ENCODE results near the gene RHO.
A peak's percentile ranks its signal among the peaks of the same experiment; 100 is the strongest.

The RHO gene

DNA sequence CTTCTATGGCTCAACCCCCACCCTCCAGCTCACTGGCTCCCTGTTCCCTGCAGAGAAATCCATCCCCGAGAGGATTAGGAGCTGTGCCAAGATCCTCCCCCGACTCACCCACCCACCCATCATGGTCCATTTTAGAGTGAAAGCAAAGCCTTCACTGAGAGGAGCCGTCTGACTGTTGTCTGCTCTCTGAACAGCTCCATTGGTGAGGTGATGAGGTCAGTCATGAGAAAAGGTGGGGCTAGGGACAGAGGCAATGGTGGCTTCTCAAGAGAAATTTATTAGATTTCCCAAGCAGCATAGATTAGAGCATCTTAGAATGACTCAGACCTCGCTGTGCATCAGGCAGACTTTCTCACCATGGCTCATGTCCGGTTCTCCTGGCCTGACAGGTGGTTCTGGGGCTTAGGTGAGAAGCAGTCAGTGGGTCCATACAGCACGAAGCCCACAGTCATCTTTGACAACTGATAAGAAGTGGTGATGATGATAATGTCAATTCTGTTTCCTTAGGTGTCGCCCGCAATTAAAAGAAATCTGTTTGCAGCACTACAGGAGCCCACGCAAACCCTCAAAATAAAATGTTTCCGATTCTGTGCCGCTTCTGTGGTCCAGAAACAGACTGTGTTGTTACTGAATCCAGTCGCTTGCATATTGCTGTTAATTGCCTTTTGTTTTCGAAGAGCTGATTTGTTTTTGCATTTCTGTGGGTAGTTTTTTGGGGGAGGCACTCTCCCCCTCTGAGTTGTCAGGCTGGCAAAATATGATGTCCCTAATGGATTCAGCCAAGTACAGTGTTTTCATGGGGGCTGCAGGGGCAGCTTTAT is 24.8 kb upstream of the RHO start:
- TF ChIP-seq GATA3 (IDR thresholded peaks at IDR 0.05; ENCODE audit: low read depth, low read length) (no peak), GATA2 (IDR thresholded peaks at IDR 0.05; ENCODE audit: low read depth, low read length) (no peak)

DNA sequence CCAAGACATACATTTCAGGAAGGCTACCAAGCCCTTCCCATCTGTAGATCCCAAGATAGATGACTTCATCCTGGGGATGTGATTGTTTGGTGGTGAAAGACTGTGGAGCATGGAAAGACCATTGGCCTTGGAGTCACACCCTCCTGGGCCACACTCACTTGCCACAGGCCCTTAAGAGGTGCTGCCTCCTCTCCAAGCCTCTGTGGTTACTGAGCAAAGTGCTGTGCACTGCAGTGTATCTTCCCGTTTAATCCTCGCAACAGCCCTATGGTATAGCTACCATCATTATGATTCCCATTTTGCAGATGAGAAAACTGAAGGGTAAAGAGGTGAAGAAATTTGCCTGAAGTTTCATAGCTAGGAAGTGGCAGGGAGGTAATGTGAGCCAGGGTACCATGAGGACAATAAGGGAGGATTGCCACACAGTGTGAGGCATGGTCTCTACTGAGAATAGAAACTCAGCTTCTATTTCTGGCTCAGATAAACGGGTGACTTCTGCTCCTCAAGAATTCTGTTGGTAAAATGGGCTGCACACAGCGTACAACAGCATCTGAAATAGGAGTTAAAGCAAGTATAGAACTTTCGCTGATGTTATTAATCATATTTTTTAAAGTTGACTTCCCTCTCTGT is 23.9 kb upstream of the RHO start:
- TF ChIP-seq GATA3 (IDR thresholded peaks at IDR 0.05; ENCODE audit: low read depth, low read length) (no peak), GATA2 (IDR thresholded peaks at IDR 0.05; ENCODE audit: low read depth, low read length) (no peak)

DNA sequence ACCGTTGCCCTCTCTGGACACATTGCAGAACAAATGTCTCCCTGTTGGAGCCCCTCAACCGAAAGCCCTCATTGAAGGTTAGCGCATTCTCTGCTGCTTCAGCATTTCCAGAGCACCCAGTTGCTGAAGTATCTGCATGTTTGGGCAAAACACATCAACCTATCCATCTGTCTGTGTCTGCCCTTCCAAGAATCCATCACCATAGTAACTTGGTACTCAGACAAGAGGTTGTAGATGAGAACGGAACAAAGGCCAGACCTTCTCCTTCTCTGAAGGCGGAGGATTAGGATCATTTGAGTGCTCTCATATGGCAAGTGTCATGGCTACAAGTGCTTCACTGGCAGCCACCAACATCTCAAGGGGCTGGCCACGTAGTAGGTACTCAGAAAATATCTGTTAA is 23.1 kb upstream of the RHO start:
- TF ChIP-seq GATA3 (IDR thresholded peaks at IDR 0.05; ENCODE audit: low read depth, low read length), result no peak
- TF ChIP-seq GATA2 (IDR thresholded peaks at IDR 0.05; ENCODE audit: low read depth, low read length), result no peak

DNA sequence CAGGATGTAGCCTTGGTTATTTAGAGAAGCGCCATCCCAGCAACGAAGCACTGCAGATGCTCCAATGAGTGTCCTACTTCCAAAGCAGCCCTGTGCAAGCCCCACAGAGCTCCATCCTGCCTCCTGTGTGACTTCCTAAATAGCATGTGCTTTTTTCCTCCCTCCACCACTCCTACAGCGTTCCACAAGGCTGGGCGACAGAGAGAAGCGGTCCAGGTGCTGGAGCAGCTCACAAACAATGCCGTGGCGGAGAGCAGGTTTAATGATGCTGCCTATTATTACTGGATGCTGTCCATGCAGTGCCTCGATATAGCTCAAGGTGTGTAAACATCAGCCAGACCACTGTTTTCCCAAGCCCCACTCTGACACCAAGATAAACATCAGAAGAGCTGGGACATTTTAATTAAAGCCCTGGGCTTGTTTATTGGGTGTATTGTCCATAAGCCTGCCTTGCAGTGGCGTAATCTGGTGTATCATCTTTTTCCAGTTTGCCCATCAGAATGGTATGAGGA is 22.2 kb upstream of the RHO start:
- TF ChIP-seq GATA3 (IDR thresholded peaks at IDR 0.05; ENCODE audit: low read depth, low read length) (peak; percentile 89), GATA2 (IDR thresholded peaks at IDR 0.05; ENCODE audit: low read depth, low read length) (peak; percentile 95)

DNA sequence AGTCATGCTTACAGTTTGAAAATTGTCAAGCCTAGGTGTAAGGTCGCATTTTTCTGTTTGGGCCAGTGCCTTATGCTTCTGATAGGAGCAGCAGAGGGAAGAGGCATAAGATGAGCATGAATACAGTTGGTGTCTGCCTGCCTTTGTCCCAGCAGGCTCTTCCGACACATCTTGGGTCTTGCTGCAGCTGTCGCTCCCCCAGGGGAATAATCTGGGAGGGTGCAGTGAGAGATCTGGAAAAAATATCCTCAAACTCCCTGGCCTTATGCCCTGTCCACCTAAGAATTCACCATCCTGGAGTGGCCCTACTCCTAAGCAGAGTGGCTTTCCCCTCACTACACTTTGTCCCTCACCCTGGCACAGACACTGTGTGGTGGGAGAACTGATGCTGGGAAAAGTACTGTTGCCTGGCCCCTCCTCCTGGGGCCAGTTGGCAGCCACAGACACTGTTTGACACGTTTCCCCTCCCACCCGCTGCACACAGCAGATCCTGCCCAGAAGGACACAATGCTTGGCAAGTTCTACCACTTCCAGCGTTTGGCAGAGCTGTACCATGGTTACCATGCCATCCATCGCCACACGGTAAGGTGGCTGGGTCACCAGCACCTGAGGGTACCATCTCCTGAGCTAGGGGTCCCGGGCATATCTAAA is 21.1 kb upstream of the RHO start:
- TF ChIP-seq GATA2 (IDR thresholded peaks at IDR 0.05; ENCODE audit: low read depth, low read length), result no peak
- TF ChIP-seq GATA3 (IDR thresholded peaks at IDR 0.05; ENCODE audit: low read depth, low read length), result no peak

DNA sequence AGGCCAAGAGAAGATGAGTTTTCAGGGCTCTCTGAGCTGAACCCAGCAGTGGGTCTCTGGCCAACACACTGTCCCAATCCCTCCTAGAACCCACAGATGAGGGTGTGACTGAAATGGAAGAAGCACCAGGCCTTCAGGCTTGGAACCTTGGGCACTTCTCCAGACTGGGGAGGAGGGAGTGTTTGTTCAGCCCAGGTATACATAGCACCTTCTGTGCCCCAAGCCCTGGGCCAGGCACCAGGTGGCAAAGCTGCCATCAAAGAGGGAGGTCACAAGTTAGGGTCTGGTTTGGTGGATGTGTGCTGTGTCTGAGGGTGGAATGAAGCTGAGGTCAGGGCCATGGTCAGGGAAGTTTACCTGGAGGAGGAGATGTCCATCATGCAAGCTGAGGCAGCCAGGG is 15.8 kb upstream of the RHO start:
- TF ChIP-seq GATA3 (IDR thresholded peaks at IDR 0.05; ENCODE audit: low read depth, low read length) (no peak), GATA2 (IDR thresholded peaks at IDR 0.05; ENCODE audit: low read depth, low read length) (no peak)

DNA sequence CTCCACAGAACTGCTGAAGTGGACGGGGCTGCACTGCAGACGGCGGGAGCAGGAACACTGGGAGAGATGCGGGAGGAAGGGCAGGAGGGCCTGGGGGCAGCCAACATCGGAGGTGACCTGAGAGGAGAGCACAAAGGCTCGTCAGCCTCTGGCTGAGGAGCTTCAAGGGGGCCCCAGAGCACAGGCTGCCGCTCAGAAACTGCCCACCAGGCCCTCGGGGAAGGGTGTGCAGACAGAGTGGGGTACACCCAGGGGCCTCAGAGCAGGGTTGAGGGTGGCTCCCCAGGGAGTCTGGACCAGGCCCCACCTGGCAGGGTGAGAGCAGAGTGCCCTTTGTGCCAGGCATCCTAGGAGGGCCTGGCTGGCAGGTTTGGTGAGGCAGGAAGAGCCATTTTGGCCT is 14.7 kb upstream of the RHO start:
- no peak for TF ChIP-seq GATA2 (IDR thresholded peaks at IDR 0.05; ENCODE audit: low read depth, low read length)
- TF ChIP-seq GATA3 (IDR thresholded peaks at IDR 0.05; ENCODE audit: low read depth, low read length), result no peak

DNA sequence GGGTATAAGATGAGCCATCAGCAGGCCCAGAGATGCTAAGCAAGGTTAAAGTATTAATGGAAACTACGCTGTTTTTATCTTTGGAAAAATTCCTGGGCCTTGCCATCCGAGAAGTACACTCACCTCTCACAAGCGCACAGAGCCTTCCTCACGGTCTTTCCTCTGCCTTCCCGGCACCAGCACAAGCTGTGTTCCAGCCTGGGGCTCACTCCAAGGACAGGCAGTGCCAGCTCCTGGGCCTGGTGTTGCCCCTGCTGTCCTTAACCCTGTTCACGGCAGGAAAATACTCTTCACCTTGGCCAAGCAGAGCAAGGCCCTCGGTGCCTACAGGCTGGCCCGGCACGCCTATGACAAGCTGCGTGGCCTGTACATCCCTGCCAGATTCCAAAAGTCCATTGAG is 14.3 kb upstream of the RHO start:
- no peak for TF ChIP-seq GATA2 (IDR thresholded peaks at IDR 0.05; ENCODE audit: low read depth, low read length)

DNA sequence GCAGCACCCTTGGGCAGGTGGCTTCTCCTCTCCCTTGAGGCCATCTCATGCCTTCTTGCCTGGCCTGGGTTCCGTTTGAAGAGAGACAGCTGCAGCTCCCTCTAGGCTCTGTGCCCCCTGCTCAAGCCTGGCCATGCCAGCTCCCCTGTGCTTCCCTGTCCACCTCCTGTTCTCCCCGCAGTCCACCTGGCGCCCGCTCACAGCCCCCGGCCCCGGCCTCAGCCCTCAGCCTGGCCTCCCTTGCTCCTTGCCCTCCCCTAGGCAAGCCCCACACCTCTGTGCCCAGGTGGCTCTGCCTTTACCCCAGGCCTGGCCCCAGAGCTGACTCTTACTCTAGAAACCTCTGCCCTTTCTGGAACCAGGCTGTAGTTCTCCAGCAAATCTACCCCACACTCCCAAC is 13.9 kb upstream of the RHO start:
- TF ChIP-seq GATA2 (IDR thresholded peaks at IDR 0.05; ENCODE audit: low read depth, low read length), result no peak
- no peak for TF ChIP-seq GATA3 (IDR thresholded peaks at IDR 0.05; ENCODE audit: low read depth, low read length)

DNA sequence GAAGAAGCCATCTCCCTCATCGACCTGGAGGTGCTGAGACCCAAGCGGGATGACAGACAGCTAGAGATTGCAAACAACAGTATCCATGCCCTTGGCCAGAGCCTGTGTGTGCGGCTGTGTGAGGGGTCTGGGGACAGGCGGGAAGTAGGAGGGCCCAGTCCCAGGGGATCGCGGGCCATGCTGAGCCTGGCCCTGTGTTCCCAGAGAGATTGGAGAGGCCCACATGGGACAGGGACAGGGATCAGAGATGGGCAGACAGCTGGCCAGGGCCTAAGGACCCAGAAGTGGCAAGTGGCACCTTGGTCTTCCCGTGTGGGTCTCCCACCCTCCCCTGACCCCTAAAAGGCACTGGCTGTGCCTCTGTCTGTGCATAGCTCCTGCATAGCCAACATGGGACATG is 10.9 kb upstream of the RHO start:
- TF ChIP-seq GATA3 (IDR thresholded peaks at IDR 0.05; ENCODE audit: low read depth, low read length), result no peak
- TF ChIP-seq GATA2 (IDR thresholded peaks at IDR 0.05; ENCODE audit: low read depth, low read length), result no peak

DNA sequence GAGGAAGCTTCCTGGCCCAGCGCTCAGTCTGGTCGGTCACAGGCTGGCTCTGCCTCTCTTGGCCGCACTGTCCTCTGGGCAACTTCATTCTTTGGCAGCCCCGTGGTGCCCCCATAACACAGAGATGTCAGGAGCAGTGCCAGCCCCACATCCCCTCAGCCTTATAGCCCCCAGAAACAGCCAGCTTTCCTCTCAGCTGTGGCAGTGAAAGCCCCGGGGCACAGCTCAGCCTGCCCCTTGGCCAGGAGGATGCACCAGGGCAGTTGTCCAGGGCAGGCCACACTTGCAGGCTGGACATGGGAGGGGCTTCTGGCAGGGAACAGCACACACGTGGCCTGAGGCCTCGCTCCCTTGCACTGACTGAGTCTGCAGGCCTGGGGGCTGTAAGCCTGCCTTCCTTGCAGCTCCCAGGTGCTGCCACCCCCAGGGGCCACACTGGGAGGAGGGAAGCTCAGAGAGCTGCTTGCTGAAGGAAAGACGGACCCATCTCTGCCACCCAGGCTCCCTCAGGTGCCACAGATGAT is 10.3 kb upstream of the RHO start:
- TF ChIP-seq GATA2 (IDR thresholded peaks at IDR 0.05; ENCODE audit: low read depth, low read length) (no peak), GATA3 (IDR thresholded peaks at IDR 0.05; ENCODE audit: low read depth, low read length) (no peak)

DNA sequence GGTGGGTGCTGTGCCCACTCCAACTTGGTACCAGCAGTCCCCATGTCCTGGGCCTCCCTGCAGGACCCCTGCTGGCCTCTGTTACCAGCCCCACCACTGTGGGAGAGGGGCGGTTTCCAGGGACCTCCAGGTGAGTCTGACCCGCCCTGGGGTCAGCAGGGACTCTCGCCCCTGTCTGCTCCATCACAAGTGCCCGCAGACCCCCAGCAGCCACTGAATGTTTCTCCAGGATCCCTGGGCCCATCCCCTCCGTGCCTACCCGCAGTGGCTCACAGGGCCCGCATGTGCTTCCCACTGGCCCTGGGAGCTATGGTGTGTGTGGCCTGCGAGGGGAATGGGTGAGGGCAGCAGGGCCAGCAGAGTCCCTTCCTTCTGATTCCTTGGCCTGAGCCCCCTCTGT is 9.9 kb upstream of the RHO start:
- TF ChIP-seq GATA3 (IDR thresholded peaks at IDR 0.05; ENCODE audit: low read depth, low read length) (no peak), GATA2 (IDR thresholded peaks at IDR 0.05; ENCODE audit: low read depth, low read length) (no peak)

DNA sequence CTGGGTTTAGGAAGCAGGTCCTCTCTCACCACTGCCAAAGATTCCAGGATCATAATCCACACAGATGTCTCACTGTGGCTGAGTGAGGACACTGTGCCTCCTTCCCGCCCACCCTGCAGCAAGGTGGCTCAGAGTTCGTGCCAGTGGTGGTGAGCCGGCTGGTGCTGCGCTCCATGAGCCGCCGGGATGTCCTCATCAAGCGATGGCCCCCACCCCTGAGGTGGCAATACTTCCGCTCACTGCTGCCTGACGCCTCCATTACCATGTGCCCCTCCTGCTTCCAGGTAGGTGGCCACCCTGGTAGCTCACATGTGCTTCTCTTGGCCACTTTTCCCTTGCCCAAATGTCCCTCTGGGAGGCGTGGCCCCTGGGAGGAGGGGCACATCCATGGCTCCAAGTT is 9.0 kb upstream of the RHO start:
- no peak for TF ChIP-seq GATA3 (IDR thresholded peaks at IDR 0.05; ENCODE audit: low read depth, low read length)
- TF ChIP-seq GATA2 (IDR thresholded peaks at IDR 0.05; ENCODE audit: low read depth, low read length), result no peak

DNA sequence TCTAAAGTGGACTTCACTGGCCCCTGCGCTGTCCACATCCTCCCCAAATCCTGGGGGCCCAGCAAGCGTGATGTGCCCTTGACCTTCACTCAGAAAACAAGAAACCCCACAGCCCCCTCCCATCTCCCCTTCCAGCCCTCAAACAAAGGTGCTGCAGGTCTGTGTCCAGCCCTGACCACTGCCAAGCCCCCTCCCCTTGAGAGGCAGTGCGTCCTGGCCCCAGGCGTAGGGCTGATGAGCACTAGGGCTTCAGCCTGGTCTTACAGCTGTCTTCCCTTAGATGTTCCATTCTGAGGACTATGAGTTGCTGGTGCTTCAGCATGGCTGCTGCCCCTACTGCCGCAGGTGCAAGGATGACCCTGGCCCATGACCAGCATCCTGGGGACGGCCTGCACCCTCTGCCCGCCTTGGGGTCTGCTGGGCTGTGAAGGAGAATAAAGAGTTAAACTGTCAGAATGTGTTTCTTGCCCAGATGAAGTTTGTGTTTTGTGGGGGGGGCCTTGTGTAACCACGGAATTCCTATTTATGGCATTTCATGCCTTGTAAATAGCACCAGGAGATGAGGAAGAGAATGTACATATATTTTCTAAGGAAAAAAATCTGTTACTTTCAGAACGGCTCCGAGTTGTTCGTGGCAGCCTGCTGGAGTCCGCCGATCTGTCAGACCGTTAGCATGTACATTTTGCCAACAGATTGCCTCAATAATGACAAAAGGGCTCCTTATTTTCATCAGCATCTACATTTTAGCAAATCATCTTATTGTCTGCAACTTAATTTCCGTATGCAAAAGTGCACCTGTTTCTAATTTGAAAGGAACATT is 8.3 kb upstream of the RHO start:
- TF ChIP-seq GATA2 (IDR thresholded peaks at IDR 0.05; ENCODE audit: low read depth, low read length) (no peak), GATA3 (IDR thresholded peaks at IDR 0.05; ENCODE audit: low read depth, low read length) (no peak)
